Activated T-cell treated with anti-CD3 and anti-CD28 coated beads, Interleukin-2, amount 50 U/mL, for 1 hour (primary cell): ENCODE data around the gene FAM90A1.
"Not testable (repeated sequence)": the region's sequence is repeated elsewhere in the genome, so short reads cannot be mapped to it uniquely, and the experiment has no call there.

Experiments used
- DNase-seq: peaks from one replicate; pipeline ENCODE4 v3.0.0-alpha.2; 2020

FAM90A1 gene, protein sequence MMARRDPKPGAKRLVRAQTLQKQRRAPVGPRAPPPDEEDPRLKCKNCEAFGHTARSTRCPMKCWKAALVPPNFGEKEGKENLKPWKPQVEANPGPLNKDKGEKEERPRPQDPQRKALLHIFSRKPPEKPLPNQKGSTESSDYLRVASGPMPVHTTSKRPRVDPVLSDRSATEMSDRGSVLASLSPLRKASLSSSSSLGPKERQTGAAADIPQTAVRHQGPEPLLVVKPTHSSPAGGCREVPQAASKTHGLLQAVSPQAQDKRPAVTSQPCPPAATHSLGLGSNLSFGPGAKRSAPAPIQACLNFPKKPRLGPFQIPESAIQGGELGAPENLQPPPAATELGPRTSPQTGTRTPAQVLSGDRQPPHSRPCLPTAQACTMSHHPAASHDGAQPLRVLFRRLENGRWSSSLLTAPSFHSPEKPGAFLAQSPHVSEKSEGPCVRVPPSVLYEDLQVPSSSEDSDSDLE

DNA sequence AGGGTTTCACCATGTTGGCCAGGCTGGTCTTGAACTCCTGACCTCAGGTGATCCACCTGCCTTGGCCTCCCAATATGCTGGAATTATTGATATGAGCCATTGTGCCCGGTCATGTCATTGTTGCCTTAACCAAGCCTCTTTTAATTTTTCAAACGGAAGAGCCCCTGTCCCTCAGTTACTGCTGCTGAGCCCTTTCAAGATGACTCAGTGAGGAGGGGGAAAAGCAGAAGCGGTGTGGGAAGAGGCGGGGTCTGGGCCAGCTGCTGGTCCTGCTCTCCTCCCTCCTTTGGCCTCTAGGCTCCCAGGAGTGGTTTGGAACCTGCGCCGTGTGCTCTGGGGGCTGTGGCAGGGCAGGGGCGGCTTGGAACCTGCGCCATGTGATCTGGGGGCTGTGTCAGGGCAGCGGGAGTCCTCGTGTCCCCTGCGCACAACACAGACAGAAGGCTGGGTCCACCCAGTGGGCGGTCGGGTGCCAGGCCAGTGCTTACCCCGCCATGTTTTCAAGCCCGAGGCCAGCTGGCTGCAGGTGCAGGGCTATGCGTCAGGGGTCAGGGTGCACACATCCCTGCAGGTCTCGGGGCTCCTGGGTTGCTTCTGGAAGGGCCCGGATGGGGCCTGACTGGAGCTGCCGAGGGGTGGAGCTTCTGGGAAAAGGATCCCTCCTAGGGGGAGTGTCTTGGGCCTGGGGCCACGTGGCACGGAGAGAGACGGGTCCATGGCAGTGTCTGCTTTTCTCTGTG is at the start of gene FAM90A1:
Gene FAM90A1, minus strand, starts transcription at position 627 of the 740 bp plus-strand sequence. CDS start 2,786 bp downstream, outside the sequence.
- peak; percentile 25 for DNase-seq

DNA sequence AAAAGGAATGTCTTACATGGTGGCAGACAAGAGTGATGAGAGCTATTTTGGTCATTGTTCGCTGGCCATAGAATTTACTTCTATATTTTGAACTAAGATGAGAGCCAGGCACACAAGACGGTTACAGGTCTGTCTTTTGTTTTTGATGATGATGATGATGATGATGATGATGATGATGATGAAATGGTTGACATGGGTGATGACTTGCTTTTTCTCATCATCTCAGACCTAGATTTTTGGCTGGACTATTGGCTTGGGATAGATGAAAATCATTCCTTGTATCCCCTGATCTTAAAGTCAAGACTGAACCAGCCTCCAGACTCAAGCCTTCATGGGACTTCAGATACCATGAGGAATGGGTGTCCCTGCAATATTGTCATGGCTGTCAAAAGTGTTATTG is 49.0 kb upstream of the FAM90A1 start:
- not testable (repeated sequence) for DNase-seq

DNA sequence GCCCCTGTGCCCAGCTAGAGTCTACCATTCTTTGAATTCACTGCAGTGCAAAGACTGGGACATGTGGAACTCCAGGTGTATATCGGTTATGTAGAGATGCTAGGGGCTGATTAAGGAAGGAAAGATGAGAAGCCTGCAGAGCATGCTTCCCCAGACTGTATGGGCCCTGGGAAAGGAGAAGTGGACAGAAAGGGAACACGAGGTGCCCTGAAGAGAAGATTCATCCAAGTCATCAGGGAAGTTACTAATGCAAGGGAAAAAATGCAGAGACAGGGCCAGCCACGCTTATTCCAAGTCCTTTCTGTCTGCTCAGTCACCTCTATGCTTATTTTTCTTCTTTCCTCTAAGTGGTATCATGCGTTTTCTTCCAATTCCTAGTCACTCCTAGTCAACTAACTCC is 39.3 kb upstream of the FAM90A1 start:
- not testable (repeated sequence) for DNase-seq

GRCh38 chr12:8264236-8264635 is 36.8 kb upstream of the FAM90A1 start:
- not testable (repeated sequence) for DNase-seq

GRCh38 chr12:8261111-8261554 is 33.7 kb upstream of the FAM90A1 start:
- not testable (repeated sequence) for DNase-seq

- DNase-seq: not testable (repeated sequence)
Observed at GRCh38 chr12:8256356-8256755, 28.9 kb upstream of the FAM90A1 start.

DNA sequence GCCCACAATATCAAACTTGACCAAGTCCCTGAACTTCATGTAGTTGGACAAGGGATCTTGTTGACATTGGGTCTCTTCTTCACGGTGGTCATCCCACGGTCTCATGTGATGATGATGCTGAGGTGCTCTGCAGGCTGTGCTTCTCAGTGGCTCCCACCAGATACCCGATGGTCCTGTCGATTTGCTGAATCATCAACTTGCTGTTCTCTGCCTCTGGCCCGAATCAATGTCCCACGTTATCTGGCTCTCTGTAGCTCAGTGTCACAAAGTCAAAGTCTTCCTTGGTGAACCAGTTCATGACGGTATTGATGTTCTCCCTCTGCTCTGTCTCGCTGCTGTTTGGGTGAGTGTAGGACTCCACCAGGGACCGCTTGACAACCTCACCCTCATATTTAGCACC is 27.3 kb upstream of the FAM90A1 start:
- DNase-seq: not testable (repeated sequence)

GRCh38 chr12:8252056-8252818 is 24.8 kb upstream of the FAM90A1 start:
- not testable (repeated sequence) for DNase-seq

GRCh38 chr12:8251616-8252015 is 24.2 kb upstream of the FAM90A1 start:
- DNase-seq: not testable (repeated sequence)

DNA sequence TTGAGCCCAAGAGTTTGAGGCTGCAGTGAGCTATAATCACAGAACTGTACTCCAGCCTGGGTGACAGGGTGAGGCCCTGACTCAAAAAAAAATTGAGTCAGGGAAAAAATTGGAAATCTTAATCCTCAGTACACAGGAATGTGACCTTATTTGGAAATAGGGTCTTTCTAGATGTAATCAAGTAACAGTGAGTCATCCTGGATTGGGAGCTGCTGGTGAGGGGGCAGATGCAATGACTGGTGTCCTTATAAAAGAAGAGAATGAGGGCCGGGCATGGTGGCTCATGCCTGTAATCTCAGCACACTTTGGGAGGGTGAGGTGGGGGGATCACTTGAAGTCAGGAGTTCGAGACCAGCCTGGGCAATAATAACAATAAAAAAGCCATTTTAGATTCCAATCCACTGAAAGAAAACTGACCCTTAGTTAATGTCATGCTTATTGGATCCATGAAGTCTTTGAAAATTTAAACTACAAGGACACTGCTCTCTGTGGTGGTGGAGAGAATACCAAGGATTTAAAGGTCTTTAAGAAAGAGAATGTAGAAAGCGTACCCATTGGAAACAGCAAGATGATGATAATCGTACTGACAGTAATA is 19.6 kb upstream of the FAM90A1 start:
- DNase-seq: not testable (repeated sequence)

DNA sequence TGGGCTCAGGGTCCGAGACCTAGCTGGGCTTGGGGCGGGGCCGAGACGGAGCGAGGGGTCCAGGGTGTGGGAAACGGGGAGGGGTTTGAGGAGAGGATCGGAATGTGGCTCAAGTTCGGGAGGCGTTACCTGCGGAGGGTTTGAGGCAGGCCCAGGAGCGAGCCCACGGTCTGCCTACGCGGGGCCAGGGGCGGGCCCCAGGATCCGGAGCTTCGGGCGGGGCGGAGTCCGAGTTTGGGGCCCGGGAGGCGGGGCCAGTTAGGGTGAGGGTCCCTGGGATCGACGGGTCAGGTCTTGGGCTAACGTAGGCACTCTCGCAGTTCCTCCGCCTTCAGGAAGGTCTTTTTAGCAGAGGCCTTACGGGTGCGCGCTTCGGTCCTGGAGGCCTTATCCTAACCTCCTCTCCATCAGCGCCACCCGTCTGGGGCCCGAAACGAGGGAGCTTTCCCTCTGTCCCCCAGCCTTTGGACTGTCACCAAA is 16.3 kb upstream of the FAM90A1 start:
- not testable (repeated sequence) for DNase-seq

DNA sequence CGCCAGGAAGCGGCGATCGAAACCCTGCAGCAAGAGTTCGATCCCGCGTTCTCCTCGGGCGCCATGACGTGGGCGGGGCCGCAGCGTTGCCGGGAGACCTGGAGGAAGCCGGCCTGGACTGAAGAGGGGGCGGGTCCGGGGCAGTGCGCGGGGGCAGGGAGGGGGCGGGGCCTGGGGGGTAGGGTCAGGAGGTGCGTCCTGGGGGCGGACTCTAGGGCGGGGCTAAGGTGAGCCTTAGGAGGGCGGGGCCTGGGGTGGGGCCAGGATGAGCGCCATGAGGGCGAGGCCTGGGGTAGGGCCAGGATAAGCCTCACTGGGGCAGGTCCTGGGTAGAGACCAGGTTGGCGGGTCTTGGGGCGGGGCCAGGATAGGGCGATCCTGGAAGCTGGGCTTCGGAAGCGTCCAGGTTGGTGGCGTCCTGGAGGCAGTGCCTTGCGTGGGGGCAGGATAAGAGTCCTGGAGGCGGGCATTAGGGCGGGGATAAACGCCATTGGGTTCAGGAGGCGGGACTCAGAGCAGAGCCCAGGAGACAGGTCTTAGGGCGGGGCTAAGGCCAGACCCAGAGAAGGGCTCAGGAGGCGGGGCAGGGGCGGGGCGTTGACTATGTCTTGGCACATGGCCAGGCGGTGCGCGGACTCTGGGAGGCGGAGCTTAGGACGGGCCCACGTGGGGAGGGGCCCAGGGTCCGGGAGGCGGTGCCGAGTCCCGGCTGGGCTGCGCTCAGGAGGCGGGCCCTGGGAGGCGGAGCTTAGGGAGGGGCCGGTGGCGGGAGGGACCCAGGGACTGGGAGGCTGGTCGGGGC is 15.7 kb upstream of the FAM90A1 start:
- DNase-seq: peak; percentile 100

DNA sequence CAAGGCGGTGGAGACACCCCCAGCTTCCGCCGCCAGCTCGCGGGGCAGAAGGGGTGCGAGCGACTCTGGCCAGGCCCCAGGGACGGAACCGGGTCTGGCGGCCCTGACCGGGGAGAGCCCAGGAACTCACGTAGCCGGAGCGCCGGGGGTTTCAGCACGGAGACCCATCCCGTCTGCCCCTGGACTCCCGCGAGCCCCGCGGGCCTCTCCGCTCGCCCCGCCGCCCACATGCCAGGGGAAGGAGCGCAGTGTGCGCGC is 15.1 kb upstream of the FAM90A1 start:
- DNase-seq: not testable (repeated sequence)

DNA sequence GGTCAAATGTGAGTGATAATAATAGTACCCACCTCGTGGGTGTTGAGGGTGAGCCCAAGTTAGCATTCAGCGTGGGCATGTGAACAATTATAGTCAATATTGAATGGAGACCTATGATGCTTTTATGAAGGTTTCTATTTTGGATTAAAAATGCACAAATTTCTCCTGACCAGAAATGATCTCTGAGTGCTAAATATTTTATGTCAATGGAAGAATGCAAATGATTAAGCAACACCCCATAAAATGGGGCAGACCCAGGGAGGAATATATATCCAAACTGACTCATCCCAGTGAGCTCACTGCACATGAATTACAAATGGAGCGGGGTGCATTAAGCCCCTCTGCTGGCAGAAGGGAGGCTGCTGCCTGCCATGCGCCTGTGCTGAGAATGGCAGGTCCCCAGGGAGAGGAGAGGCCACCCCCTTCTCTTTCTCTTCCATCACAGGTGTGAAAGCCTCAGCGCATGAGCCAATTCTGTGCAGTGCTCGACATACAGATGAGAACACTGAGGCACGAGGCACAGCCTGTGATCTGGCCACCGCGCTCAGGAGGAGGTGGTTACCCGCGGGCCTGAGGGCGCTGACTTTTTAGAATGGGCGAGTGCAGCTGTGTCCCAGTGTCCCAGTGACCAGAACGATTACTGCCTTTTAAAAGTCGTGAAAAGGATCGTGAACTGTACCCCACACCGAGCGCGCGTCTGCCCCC is 14.7 kb upstream of the FAM90A1 start:
- peak; percentile 36 for DNase-seq

GRCh38 chr12:8240340-8241114 is 13.1 kb upstream of the FAM90A1 start:
- DNase-seq: not testable (repeated sequence)

- DNase-seq: not testable (repeated sequence)
Observed at GRCh38 chr12:8237031-8237430, 9.6 kb upstream of the FAM90A1 start.

DNA sequence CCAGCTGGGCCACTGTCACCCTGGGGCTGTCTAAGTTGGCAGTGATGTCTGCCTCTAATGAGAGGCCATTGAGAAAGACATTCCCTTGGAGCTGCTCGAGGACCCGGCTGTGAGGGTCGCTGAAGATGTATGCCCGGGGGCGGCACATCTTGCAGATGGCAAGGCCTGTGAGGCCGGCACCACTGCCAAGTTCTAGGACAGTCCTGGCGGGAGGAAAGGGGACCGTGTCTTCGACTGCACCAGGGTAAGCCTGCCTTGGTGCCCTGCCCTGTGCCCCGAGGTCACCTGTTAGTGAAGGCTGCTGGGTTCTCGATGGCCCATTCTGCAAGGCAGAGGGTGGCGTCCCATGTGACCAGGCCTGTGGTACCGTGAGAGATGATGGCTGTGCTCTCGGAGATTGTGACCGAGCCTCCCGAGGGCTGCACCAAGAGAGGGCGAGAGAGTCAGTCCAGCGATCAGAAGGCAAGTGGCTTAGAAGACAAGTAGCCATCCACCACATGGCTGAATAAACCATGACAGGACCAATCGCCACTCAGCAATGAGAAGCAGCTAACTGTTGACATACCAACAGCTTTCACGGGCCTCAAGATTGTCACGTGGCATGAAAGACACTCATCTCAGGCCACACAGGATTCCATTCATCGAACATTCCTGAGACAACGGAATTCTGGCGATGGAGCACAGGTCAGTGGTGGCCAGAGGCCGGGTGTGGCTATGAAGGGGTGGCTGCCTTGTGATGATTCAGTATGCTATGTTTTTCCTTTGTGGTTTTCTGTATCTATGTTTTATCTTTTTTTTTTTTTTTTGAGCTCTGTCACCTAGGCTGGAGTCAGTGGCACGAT is 8.1 kb upstream of the FAM90A1 start:
- DNase-seq: not testable (repeated sequence)

- not testable (repeated sequence) for DNase-seq
Observed at GRCh38 chr12:8234746-8235145, 7.3 kb upstream of the FAM90A1 start.

GRCh38 chr12:8233935-8234495 is 6.6 kb upstream of the FAM90A1 start:
- not testable (repeated sequence) for DNase-seq
